Measurements from ENCODE around the gene UNC93A. TPM values are rescaled to one million over a fixed set of nuclear protein-coding genes. Genes with fewer than 3 reads are reported as not detected.
"Not testable (repeated sequence)": the region's sequence is repeated elsewhere in the genome, so short reads cannot be mapped to it uniquely, and the experiment has no call there.

Gene UNC93A
- 0.69 TPM for total RNA-seq

- DNase-seq: no peak
These were observed at the start of gene UNC93A for GRCh38 chr6:167290786-167291622. Gene UNC93A, plus strand, starts transcription at chr6:167291315. Its CDS starts 175 bp downstream, at chr6:167291490.

- DNase-seq: not testable (repeated sequence)
These were observed 49.6 kb upstream of the UNC93A start for GRCh38 chr6:167241321-167242134.

GRCh38 chr6:167242135-167242506, 49.0 kb upstream of the UNC93A start:
- DNase-seq: not testable (repeated sequence)

- DNase-seq: not testable (repeated sequence)
These were observed 48.5 kb upstream of the UNC93A start for GRCh38 chr6:167242511-167243051.

GRCh38 chr6:167244064-167244960, 46.8 kb upstream of the UNC93A start:
- no peak for DNase-seq

GRCh38 chr6:167244991-167245390, 46.1 kb upstream of the UNC93A start:
- no peak for DNase-seq

GRCh38 chr6:167245591-167245990, 45.5 kb upstream of the UNC93A start:
- DNase-seq: no peak

GRCh38 chr6:167247814-167248595, 43.1 kb upstream of the UNC93A start:
- no peak for DNase-seq

- not testable (repeated sequence) for DNase-seq
These were observed 42.1 kb upstream of the UNC93A start for GRCh38 chr6:167248878-167249455.

- DNase-seq: no peak
These were observed 38.8 kb upstream of the UNC93A start for GRCh38 chr6:167252271-167252670.

GRCh38 chr6:167255918-167256553, 35.1 kb upstream of the UNC93A start:
- DNase-seq: no peak

GRCh38 chr6:167258646-167259045, 32.5 kb upstream of the UNC93A start:
- DNase-seq: no peak

- DNase-seq: not testable (repeated sequence)
These were observed 24.9 kb upstream of the UNC93A start for GRCh38 chr6:167266057-167266829.

GRCh38 chr6:167266830-167267555, 24.1 kb upstream of the UNC93A start:
- DNase-seq: no peak

- DNase-seq: not testable (repeated sequence)
These were observed 23.6 kb upstream of the UNC93A start for GRCh38 chr6:167267556-167267898.

- DNase-seq: no peak
These were observed 23.2 kb upstream of the UNC93A start for GRCh38 chr6:167267921-167268401.

- DNase-seq: no peak
These were observed 22.3 kb upstream of the UNC93A start for GRCh38 chr6:167268683-167269280.

Measured in skin of body (tissue), 2 donors.